ENCODE results near the gene EFNA5.

The EFNA5 gene

GRCh38 chr5:107389775-107390148, 281.0 kb downstream of the EFNA5 start:
- DNase-seq (ENCODE audit: low spot score): no peak

DNA sequence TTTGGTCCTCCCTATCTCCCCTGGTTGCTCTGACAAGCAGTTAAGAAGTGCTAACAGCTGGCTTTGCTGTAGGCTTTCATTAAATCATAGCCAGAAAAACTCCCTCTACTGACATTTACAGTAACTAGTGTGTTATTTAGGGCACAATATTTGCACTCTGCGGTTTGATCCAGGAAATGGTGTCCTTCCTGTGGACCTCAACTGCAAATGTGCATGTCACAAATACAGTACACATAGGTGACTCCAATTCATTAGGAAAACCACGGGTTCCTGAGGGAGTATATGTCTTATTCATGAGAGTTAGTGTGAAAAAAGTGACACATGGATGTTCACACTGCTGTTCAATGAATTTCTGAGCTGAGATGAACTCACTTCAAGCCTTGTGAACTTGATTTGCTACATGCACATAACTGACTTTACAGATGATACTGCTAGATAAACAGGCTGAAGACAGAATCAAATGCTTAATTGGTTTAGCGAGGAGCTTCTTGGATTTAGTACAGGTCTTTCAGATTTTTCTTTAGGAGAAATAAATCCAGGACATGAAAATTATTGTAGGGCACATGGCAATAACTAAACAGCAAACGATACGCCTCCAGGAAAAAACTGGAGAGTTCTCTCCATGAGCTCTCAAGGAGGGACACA, 281.5 kb downstream of the EFNA5 start:
- DNase-seq (ENCODE audit: low spot score): no peak

GRCh38 chr5:107388141-107388861, 282.4 kb downstream of the EFNA5 start:
- DNase-seq (ENCODE audit: low spot score): no peak

- DNase-seq (ENCODE audit: low spot score): no peak
Measured at GRCh38 chr5:107387526-107388140, 283.1 kb downstream of the EFNA5 start.

DNA sequence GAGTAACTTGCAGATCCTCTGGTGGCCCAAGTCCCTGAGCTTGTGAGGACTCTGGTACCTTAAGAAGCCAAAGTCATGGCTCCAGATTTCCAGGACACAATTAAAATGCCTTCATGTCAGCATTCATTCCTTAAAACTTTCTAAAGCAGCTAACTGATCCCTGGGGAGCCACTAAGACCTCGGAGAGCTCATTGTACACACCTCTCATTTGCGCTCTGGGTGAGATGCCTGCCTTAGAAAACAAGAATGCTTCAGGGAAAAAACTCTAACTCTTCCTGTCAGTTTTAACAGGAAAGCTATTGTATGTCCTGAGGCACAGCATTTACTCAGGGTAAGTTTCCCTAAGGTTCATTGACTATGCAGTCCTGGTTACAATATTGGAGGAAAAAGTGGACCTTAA, 285.0 kb downstream of the EFNA5 start:
- DNase-seq (ENCODE audit: low spot score): no peak

GRCh38 chr5:107384256-107384655, 286.5 kb downstream of the EFNA5 start:
- DNase-seq (ENCODE audit: low spot score): no peak

- no peak for DNase-seq (ENCODE audit: low spot score)
Measured at GRCh38 chr5:107383414-107383813, 287.3 kb downstream of the EFNA5 start.

DNA sequence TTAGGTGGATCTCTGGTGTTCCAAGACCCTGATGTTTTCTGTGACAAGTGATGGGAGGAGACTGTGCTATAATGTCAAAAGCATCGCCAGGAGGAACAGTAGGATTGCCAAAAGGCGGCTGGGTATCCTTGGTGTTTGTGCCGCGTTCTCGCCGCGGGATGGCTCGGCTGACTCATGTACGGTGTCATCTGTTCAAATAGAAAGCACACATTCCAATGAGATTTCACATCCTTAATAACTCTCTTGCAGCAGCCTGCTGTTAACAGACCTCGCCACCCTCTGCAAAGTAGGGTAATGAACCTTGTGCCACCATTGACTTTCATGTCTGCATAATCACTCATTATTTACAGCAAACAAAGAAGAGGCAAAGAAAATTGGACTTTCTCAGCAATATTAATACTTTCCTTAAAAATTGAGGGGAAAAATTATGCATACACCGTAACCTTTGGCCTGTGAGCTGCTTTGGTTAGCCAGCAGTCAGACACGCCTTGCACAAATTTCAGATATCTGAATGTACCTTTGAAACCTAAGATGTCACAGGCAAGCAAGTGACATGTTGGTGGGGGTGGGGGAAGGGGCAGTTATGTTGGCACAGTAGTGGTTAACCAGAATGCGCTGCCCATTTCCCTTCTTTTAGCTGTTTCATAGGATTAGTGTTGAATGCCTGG, 289.4 kb downstream of the EFNA5 start:
- peak; percentile 56 for DNase-seq (ENCODE audit: low spot score)

DNA sequence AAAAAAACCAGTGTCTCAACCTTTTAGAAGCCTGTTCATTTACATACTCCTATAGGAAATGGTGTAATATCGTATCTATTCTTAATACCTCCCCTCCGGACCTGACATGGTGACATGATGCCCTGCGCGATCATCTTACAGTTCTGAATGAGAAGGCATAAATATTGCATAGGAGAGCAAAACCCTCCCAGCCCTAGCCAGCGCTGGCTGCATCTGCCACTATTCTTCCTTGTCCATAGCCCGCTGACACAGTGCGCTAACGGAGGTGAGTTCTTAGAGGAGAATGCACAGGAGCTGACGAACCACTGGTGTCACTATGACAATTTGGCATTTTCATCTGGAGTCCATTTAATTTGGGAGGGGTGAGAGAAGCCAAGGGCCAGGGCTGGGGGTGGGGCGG, 290.1 kb downstream of the EFNA5 start:
- DNase-seq (ENCODE audit: low spot score): no peak

GRCh38 chr5:107378218-107378899, 292.4 kb downstream of the EFNA5 start:
- no peak for DNase-seq (ENCODE audit: low spot score)

DNA sequence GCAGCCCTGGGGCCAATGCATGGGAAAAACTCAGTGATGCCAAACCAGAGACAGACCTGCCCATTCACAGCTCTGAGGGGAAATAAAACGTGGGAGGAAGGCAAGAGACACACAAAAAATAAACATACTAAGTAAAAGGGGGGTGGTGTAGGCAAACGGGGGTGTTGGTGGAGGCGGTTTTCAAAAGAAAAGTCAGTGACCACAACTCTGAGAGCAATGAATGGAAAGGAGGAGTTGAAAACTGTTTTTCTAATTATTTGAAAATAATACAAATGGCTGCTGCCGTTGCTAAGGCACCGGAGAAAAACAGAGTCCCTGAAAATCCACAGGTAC, 293.5 kb downstream of the EFNA5 start:
- DNase-seq (ENCODE audit: low spot score): no peak

DNA sequence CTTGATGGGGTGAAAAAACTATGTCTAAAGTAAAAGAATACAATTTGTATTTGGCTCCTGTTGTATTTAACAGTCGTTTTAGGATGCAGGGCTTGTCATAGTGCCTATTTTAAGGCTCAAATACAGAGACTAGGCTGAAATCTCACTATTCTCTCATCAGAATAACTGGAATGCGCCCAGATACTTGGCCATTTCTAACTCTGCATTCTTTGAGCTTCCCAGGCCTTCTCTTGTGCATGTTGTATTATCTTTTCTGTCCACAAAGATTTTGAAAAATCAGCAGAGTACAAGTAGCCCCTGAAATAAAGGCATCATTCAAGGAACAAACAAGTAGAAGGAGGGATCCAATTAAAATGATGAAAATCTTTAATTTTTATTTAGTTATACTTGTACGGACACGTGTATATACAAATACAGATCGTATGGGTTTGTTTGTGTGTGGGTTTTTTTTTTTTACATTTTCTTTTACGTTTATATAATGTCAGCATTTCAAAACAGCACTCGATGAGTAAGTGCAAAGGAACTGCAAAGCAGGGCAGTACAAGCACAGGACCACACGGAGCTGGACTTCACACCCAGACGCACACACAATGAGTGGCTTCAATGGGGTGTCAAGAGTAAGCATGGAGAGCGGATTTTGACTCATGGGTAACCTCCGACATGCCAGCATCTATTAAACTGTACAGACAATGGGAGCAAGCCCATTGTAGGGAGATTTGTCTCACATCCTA, 294.0 kb downstream of the EFNA5 start:
- DNase-seq (ENCODE audit: low spot score): no peak

DNA sequence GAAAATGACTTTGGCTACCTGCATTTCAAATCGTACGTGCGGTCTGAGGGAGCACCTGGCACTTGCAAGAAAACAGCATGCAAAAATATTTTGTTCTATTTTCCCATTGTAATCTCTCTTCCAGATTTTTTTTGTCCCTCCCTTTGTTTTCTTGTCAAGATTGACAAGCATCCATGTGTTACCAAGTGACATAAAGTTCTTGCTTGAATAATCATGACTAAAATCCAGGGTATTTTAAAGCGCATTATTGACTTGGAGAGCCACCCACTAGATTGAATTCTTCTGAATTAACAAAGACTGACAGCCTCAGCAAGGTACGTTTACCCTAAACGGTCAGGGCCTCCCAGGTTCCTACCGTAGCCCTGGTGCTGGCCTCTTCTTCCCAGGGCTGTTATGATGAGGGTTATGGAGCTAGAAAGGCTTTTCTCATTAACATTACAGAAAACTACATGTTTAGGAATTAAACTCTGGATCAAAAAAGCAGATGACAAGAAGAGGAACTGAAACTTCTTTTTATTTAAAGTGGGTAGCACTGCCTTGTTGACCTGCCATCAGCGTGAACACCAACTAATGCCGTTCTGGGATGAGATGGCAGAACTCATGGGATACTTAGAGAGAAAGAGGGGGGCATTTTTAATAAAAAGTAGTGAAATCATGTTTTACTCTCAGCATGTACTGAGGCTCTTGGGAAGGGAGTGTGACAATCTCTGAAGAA, 297.0 kb downstream of the EFNA5 start:
- DNase-seq (ENCODE audit: low spot score): no peak

DNA sequence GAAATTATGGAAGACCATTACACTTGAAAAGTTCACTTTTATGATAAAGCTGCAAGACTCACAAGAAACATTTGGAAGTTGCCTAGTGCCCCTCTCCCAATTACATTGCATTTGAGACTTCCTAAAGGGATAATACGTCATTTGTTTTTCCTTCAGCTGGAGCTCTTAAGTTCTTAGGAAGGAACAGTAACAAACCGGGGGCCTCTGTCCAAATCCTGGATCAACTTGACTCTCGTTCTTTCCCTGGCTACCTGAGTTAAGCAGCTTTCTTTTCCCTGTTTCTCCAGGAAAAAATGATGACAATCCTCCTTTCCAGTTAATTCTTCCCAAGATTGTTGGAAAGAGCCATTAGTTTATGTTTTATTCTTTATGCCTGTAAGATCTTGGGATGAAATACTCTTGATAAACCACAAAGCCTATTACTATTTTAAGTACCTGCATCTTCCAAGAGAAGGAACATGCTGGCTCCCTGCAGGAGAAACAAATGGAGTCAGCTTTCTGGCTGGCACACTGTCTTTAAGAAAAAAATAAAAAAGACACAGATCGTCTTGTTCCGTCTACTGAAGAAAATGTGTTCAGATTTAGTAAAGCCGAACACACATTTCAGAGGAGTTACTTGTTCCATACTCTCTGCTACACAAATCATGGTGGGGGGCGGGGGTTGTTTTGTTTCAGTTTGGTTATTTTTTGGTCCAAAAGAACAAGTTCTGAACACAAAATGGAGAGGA, 297.9 kb downstream of the EFNA5 start:
- no peak for DNase-seq (ENCODE audit: low spot score)

- DNase-seq (ENCODE audit: low spot score): no peak
Measured at GRCh38 chr5:107370396-107370968, 300.3 kb downstream of the EFNA5 start.

- no peak for DNase-seq (ENCODE audit: low spot score)
Measured at GRCh38 chr5:107369622-107370021, 301.1 kb downstream of the EFNA5 start.

GRCh38 chr5:107368615-107369014, 302.1 kb downstream of the EFNA5 start:
- no peak for DNase-seq (ENCODE audit: low spot score)

- no peak for DNase-seq (ENCODE audit: low spot score)
Measured at GRCh38 chr5:107367939-107368338, 302.8 kb downstream of the EFNA5 start.

GRCh38 chr5:107367480-107367879, 303.3 kb downstream of the EFNA5 start:
- DNase-seq (ENCODE audit: low spot score): no peak
